ENCODE results near the gene PHKA1.
A peak's percentile ranks its signal among the peaks of the same experiment; 100 is the strongest.
"Not testable (repeated sequence)": the region's sequence is repeated elsewhere in the genome, so short reads cannot be mapped to it uniquely, and the experiment has no call there.

PHKA1 gene

DNA sequence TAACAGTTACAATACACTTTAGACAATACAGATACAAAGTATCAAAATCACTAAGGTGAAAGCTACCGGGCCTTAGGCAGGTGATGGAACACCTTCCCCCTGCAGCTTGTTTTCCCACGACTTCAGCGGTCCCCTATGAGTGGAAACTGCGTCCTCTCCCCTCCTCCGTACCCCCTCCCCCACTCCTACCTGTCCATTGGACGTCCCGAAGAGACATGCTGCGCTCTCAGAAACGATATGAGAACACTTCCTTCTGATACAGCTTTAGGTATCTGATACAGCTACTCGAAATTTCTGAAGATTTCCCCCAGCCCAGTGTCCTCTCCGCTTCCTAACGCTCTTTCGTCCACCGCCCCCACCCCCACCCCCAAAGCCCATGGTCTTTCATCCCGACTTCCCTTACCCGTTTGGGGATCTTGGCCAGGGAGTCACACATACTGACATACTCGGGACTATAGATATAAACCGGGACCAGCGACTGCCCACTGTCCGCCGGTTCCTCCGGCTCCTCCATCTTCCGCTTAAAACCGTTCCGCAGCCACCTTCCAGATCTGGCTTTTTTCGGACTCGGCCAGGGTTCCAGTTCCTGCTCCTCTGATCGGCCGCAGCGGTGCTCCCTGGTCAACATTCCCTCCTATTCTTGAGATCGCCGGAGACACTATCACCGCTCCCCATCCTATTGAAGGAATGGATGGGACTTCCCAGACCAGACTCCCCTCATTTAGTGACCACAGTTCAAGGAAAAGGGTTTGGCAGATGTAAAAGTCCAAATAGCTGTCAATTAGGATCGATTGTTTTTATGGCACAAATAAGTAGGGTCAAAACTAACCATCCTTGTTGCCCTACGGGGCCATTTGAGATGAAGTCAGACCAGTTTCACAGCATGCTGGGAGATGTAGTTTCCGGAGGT, 141.6 kb downstream of the PHKA1 start, which contains the start of gene HDAC8:
Gene HDAC8, minus strand, starts transcription at position 596 of the 910 bp plus-strand sequence. Its CDS starts 82 bp downstream, at position 514.
- DNase-seq (ENCODE audit: low spot score), result peak; percentile 64

DNA sequence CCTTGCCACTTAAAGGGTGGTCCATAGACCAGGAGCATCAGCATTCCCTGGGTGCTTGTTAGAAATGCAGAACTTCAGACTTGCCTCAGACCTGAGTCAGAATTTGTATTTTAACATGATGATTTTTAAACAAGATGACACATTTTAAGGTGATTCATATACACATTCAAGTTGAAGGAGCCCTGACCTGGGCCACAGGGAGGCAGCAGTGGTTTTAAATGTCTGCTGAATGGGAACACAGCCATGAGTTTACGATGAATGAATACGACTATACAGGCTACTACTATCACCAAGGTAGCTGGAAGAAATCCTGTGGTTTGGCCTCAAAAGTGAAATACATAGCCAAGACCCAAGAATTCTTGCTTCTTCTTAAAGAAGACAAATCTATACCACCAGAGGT, 144.3 kb downstream of the PHKA1 start:
- no peak for DNase-seq (ENCODE audit: low spot score)

DNA sequence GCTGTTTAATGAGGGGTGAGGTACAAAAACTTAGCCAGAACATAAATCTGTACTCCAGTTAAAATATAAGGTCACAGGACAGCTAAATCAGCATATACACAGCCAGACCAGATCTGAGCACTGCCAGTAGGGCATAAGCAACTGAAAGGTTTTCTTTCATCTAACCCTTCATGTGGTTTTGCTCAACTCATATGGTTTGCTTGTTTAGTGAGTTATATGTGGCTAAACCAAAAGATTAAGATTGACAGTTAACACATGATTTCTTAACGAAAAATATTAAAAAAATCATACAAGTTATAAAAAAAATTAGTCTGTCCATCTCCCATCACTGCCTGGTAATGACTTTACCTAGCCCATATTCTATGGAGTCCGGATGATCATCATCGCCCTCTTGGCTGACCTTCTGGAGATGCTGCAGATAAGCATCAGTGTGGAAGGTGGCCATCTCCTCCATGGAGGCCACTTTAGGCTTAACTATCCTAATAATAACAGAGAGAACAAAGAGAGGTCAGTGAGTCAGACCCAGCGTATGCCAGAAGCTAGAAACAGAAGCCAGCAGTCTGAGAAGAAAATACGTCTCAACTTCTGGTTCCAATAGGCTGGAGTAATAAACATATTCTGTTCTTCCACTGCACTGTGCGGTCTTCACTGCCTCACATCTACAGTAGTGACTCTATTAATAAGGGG, 145.6 kb downstream of the PHKA1 start:
- DNase-seq (ENCODE audit: low spot score), result no peak

DNA sequence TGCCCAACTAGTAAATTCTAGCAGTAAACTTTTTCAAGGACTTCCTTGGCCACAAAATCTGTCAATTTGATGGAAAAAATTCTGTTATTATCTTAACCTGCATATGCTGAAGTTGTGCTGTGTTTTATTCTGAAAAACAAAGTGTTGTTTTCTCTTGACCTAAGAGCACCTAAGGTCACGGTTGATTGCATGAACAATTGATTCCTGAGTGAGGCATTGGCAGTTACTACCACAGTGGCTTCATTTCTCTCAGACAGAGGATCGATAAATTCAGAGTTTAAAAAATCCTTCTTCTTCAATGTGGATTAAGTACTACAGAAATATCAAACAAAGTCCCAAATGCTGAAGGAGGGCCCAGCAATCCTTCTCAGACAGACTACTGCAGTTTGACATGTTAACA, 147.7 kb downstream of the PHKA1 start:
- no peak for DNase-seq (ENCODE audit: low spot score)

DNA sequence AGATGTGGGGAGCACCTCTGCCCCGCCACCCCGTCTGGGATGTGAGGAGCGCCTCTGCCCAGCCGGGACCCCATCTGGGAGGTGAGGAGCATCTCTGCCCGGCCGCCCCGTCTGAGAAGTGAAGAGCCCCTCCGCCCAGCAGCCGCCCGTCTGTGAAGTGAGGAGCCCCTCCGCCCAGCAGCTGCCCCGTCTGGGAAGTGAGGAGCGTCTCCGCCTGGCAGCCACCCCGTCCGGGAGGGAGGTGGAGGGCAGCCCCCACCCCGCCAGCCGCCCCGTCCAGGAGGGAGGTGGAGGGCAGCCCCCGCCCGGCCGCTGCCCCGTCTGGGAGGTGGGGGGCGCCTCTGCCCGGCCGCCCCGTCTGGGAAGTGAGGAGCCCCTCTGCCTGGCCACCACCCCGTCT, 154.5 kb downstream of the PHKA1 start:
- DNase-seq (ENCODE audit: low spot score), result not testable (repeated sequence)

DNA sequence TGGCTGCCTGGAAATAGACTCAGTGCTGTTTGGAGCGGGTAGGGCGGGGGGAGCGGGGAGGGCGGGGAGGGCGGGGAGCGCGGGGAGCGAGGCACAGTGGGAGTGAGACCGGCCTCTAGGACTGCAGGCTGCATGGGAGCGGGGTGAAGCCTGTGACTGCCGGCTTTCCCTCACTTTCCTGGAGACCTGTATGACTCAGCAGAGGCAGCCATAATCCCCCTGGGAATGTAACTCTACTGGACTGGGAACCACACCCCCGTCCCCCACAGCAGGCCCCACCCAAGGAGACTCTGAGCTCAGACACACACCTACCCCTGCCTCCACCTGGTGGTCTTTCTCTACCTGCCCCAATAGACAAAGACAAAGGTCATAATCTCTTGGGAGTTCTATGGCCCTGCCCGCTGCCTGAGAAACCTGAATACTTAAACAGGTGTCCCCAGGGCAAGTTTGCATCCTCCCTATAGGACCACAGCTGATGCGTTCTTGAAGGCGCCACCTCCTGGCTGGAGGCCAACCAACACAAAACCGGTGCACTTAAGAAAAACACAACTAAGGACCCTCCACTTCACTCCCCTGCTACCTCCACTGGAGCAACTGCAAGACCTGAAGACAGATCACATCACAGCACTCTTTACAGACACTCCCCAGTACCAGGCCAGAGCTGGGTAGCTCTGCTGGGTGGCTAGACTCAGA, 159.5 kb downstream of the PHKA1 start:
- DNase-seq (ENCODE audit: low spot score), result no peak

DNA sequence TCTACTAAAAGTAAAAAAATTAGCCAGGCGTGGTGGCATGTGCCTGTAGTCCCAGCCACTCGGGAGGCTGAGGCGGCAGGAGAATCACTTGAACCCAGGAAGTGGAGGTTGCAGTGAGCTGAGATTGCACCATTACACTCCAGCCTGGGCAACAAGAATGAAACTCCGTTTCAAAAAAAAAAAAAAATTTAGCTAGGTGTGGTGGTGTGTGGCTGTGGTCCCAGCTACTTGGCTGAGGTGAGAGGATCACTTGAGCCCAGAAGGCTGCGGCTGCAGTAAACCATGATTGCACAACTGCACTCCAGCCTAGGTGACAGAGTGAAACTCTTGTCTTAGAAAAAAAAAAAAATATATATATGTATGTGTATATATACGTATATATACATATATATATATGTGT, 161.7 kb downstream of the PHKA1 start:
- DNase-seq (ENCODE audit: low spot score), result not testable (repeated sequence)

DNA sequence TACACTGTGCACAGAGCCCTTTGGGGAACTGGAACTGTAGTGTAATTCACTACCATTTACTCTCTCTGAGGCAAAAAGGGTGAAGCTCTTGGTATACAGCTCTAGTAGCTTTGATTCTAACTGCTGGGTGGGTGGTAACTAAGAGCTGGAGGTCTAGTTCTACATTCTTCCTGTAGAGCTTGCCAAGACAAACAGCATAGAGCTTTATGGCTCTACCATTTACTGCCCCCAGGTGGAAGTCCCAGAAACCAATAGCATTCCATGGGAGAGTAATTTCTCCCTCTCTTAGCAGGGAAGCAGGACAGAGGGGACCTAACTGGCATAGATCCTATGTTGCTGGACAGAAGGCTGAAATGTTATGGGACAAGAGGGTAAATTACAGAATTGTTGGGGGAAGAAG, 168.1 kb downstream of the PHKA1 start:
- DNase-seq (ENCODE audit: low spot score), result no peak

DNA sequence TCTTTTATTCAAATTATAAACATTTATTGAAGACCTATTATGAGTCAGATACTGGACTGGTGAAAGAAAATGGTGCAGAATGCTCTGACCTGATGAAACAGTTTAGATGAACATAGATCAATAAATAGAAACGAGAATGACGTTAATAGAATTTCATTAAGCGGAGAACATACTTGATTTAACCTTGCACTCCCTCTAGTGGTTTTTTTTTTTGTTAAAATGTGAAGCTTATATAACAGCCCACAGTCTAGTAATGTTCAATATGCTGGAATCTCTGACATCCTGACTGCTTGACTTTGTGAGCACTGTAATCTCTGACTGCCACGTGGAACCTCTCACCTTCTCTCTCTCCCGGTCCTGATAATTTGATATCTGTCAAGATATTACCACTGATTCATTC, 173.8 kb downstream of the PHKA1 start:
- DNase-seq (ENCODE audit: low spot score), result no peak

DNA sequence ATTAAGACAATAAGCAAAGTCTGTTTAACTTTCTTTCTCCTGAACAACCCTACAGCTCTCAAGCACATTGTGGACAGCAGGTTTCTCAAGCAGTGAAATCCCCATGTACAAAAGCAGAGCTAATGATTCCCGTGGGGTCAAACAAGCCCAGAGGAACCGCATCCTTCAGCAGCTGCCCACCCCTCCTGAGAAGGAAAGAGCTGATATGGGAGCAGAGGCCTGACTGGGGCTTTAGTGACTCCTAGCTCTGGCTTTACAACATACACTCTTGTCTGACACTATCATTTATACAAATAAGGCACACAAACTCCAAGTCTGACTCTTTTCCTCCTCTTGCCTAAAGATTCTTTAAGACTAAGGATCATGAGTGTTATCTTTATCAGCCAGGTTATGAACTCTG, 174.3 kb downstream of the PHKA1 start:
- no peak for DNase-seq (ENCODE audit: low spot score)

DNA sequence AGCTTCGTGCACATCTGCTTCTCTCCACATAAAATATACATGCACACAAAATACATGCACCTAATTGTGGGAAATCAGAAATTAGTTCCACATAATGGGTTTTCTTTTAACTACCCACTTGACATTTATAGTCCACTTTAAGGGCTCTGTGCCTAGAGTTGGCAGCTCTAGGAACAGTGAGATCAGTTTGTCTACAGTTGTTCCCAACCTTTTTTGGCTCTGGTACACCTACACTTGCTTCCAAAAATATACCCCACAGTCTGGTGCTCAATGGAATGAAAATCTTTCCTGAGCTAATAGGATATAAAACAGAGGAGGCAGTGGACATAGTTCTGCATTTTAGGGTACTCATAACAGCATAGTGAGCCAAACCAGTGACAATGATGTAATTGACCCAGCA, 177.6 kb downstream of the PHKA1 start:
- DNase-seq (ENCODE audit: low spot score), result no peak

DNA sequence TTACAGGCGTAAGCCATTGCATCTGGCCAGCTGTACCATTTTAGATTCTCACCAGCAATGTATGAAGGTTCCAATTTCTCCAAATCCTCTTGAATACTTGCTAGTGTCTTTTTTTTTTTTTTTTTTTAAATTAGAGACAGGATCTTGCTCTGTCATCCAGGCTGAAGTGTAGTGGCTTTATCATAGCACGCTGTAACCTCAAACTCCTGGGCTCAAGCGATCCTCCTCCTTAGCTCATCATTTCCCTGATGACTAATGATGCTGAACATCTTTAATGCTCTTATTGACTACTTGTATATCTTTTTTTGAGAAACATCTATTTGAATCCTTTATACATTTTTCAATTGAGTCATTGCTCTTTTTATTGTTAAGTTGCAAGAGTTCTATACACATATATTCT, 181.7 kb downstream of the PHKA1 start:
- DNase-seq (ENCODE audit: low spot score), result no peak

Data from CD4-positive, alpha-beta T cell treated with Interleukin-2 at 100 ng/mL for 4 hours (primary cell).